PFSK-1 (cell line): ENCODE data around the gene SMIM35.

Source experiments
- FOXP2 ChIP-seq: optimal IDR thresholded peaks from 2 replicates; pipeline ENCODE3; 2011; ENCODE audit warnings: borderline replicate concordance, control low read depth, inconsistent platforms; ENCODE audit not compliant: insufficient read depth; ENCODE audit errors: extremely low read length, extremely low read depth
- POLR2AphosphoS5 ChIP-seq: IDR thresholded peaks from 2 replicates; pipeline ENCODE4 v1.6.1; 2012; ENCODE audit warnings: low read depth, mild to moderate bottlenecking, control low read depth, low read length, moderate library complexity
- REST ChIP-seq, 2 experiments: IDR thresholded peaks; 2 replicates each; pipeline versions ENCODE4 v1.6.1 to v1.8.0; 2011 to 2012; ENCODE audit warnings: low read depth in 2 of 2, low read length in 2 of 2, control low read depth in 1 of 2, inconsistent platforms in 1 of 2, mild to moderate bottlenecking in 1 of 2, moderate library complexity in 1 of 2; ENCODE audit not compliant: insufficient read depth in 1 of 2
- SIN3A ChIP-seq: IDR thresholded peaks from 2 replicates; pipeline ENCODE4 v1.6.1; 2012; ENCODE audit warnings: mild to moderate bottlenecking, low read length, moderate library complexity, borderline replicate concordance; ENCODE audit not compliant: insufficient read depth
- TAF1 ChIP-seq: IDR thresholded peaks from 2 replicates; pipeline ENCODE4 v1.6.1; 2012; ENCODE audit warnings: low read length, control low read depth, borderline replicate concordance; ENCODE audit not compliant: insufficient read depth

SMIM35 gene

GRCh38 chr11:118007040-118007439, 79.7 kb downstream of the SMIM35 start:
- TF ChIP-seq REST (IDR thresholded peaks at IDR 0.05; ENCODE audit: insufficient read depth in 1 of 2, low read depth in 2 of 2, low read length in 2 of 2) (no peak), POLR2AphosphoS5 (no peak)

GRCh38 chr11:118006153-118006534, 80.6 kb downstream of the SMIM35 start:
- TF ChIP-seq TAF1, result no peak
- TF ChIP-seq REST (IDR thresholded peaks at IDR 0.05; ENCODE audit: insufficient read depth in 1 of 2, low read depth in 2 of 2, low read length in 2 of 2), result no peak
- TF ChIP-seq POLR2AphosphoS5, result no peak
- no peak for TF ChIP-seq SIN3A
- no peak for TF ChIP-seq FOXP2

- TF ChIP-seq SIN3A, result no peak
- TF ChIP-seq FOXP2, result no peak
- TF ChIP-seq REST (IDR thresholded peaks at IDR 0.05; ENCODE audit: insufficient read depth in 1 of 2, low read depth in 2 of 2, low read length in 2 of 2), result no peak
- TF ChIP-seq POLR2AphosphoS5, result no peak
- no peak for TF ChIP-seq TAF1
Observed at GRCh38 chr11:118005224-118006152, 81.3 kb downstream of the SMIM35 start.

- TF ChIP-seq FOXP2 (no peak), TAF1 (no peak), REST (IDR thresholded peaks at IDR 0.05; ENCODE audit: insufficient read depth in 1 of 2, low read depth in 2 of 2, low read length in 2 of 2) (no peak), SIN3A (no peak), POLR2AphosphoS5 (no peak)
Observed at GRCh38 chr11:118004543-118005223, 82.1 kb downstream of the SMIM35 start.
